Right forelimb (tissue), 1 donor: Measurements from ENCODE around the gene PRR22.
"Not testable (repeated sequence)": the region's sequence is repeated elsewhere in the genome, so short reads cannot be mapped to it uniquely, and the experiment has no call there.

Source experiments
- DNase-seq: peaks from one replicate; pipeline ENCODE4 v3.0.0-alpha.2; 2018

The PRR22 gene

GRCh38 chr19:5749505-5749904 lies 35.0 kb downstream of the PRR22 start:
- DNase-seq = no peak

GRCh38 chr19:5748920-5749319 lies 35.6 kb downstream of the PRR22 start:
- not testable (repeated sequence) for DNase-seq

- DNase-seq = not testable (repeated sequence)
These were observed 39.5 kb downstream of the PRR22 start for GRCh38 chr19:5744999-5745398.

GRCh38 chr19:5743630-5744029 lies 40.9 kb downstream of the PRR22 start:
- no peak for DNase-seq

- no peak for DNase-seq
These were observed 42.5 kb downstream of the PRR22 start for GRCh38 chr19:5742051-5742450.

GRCh38 chr19:5738423-5738822 lies 46.1 kb downstream of the PRR22 start:
- no peak for DNase-seq

GRCh38 chr19:5733172-5733571 lies 51.4 kb downstream of the PRR22 start:
- not testable (repeated sequence) for DNase-seq
